BE2C (cell line): Measurements from ENCODE around the gene FXYD2.

ENCODE experiments used
- DNase-seq: peaks from one replicate; pipeline ENCODE4 v3.0.0-alpha.2; 2020
- H3K27me3 ChIP-seq: fragments of 250-450 bp; sonication (Bioruptor Pico); 2 replicates; pipeline ENCODE4 v1.5.1; 2020; ENCODE audit warnings: mild to moderate bottlenecking
- H3K36me3 ChIP-seq: fragments of 250-450 bp; sonication (Bioruptor Pico); 2 replicates; pipeline ENCODE4 v1.5.1; 2020; ENCODE audit warnings: mild to moderate bottlenecking
- H3K4me1 ChIP-seq: fragments of 250-450 bp; sonication (Bioruptor Pico); 2 replicates; pipeline ENCODE4 v1.5.1; 2020
- H3K4me3 ChIP-seq: 2 replicates; pipeline ENCODE4 v1.5.1; 2011; ENCODE audit warnings: low read depth, low read length
- H3K9me3 ChIP-seq: fragments of 250-450 bp; sonication (Bioruptor Pico); 2 replicates; pipeline ENCODE4 v1.5.1; 2020
- TF ChIP-seq, protein P1 (sequence below): IDR thresholded peaks from 2 replicates; pipeline ENCODE4 v1.5.1; 2012; ENCODE audit warnings: mild to moderate bottlenecking, low read depth, low read length

The FXYD2 gene

DNA sequence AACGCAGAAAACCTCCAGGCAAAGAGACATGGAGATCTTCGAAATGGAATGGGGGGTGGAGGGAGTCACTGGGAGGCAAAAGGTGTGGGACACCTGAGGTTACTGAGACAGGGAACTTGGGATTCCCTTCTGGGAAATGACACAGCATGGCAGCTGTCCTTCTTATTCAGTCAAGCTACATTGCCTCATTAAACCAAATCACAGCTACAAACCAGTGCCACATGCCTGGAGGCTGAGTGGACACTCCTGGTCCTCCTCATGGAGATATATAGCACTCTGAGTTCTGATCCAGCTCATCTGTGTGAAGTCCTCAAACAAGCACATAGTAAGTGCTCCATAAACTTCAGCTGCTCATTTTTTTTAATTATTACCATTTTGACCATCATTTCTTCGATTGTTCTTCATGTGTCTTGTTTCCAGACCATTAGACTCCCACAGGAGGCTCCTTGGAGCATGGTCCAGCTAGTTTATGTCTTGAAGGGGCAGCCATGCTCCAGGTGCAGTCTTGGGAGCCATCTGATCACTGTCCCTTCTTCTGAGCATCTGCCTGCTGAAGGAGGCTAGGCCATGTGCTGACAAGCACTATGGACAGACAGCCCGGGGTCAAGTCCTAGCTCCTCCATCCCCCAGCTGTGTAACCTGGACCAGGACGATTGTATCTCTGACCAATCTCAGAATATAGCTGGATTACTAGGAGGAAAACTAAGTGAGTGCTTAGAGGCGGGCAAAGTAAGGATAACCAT, 9.7 kb upstream of the FXYD2 start:
- no peak overlapping the region for H3K4me3 ChIP-seq
- no peaks in the 10 kb centered on the region for H3K27me3 ChIP-seq
- TF ChIP-seq, protein P1, sequence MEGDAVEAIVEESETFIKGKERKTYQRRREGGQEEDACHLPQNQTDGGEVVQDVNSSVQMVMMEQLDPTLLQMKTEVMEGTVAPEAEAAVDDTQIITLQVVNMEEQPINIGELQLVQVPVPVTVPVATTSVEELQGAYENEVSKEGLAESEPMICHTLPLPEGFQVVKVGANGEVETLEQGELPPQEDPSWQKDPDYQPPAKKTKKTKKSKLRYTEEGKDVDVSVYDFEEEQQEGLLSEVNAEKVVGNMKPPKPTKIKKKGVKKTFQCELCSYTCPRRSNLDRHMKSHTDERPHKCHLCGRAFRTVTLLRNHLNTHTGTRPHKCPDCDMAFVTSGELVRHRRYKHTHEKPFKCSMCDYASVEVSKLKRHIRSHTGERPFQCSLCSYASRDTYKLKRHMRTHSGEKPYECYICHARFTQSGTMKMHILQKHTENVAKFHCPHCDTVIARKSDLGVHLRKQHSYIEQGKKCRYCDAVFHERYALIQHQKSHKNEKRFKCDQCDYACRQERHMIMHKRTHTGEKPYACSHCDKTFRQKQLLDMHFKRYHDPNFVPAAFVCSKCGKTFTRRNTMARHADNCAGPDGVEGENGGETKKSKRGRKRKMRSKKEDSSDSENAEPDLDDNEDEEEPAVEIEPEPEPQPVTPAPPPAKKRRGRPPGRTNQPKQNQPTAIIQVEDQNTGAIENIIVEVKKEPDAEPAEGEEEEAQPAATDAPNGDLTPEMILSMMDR: no peak
- no peak for DNase-seq
- H3K4me1 ChIP-seq: peaks cover under 1% of the 10 kb centered on the region; the same call in 1 of the 2 replicates
- H3K36me3 ChIP-seq: peaks cover 10% of the 10 kb centered on the region
- H3K9me3 ChIP-seq: no peaks in the 10 kb centered on the region

DNA sequence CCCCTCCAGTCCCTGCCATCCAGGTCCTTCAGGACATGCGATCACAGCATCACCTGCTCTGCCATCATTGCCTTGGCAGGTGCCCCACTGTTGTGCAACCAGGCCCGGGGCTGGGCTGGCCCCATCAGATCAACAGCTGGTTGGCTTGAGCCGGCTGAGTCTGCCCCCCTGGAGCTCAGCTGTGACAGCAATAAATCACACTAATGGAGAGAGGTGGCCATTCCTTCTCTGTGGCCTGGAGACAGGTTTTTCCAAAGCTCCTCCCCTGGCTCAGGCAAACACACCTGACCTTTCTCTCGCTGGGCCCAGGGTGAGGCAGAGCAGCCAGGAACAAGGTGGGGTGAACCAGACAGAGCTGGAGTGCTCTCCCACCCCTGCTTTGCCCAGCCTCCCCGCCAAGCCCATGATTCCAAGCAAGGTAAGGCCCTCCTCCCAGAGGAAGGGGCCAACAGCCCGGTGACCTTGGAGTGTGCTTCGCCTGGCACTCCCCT, 8.9 kb upstream of the FXYD2 start:
- DNase-seq: no peak
- TF ChIP-seq, protein P1: no peak
- peaks cover 10% of the 10 kb centered on the region for H3K36me3 ChIP-seq
- H3K4me1 ChIP-seq: peaks cover 8% of the 10 kb centered on the region; the same call in 1 of the 2 replicates
- H3K27me3 ChIP-seq: no peaks in the 10 kb centered on the region
- H3K4me3 ChIP-seq: no peak overlapping the region
- no peaks in the 10 kb centered on the region for H3K9me3 ChIP-seq

DNA sequence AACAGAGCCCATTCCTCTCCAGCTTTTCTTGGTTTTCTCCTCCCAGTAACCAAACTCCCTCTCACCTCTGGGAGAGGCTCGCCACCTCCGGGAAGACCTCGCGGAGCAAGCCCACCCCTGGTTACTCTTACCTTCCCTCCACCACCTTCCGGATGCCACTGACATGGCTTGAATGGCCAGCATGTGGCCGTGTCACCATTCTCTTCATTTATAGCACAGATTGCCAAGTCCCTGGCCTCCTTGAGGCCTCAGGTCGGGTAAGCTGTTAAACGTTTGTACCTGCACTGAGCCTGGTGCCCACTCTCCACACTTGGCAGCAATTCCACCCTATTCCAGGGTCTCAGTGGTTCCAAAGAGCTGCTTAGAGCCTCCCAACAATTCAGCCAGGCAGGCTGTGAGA, 8.0 kb upstream of the FXYD2 start:
- Histone ChIP-seq H3K4me3 (no peak overlapping the region), H3K9me3 (no peaks in the 10 kb centered on the region), H3K36me3 (peaks cover 4% of the 10 kb centered on the region; the same call in 1 of the 2 replicates), H3K27me3 (no peaks in the 10 kb centered on the region), H3K4me1 (peaks cover 10% of the 10 kb centered on the region; the same call in 1 of the 2 replicates)
- DNase-seq: no peak
- TF ChIP-seq, protein P1: no peak

DNA sequence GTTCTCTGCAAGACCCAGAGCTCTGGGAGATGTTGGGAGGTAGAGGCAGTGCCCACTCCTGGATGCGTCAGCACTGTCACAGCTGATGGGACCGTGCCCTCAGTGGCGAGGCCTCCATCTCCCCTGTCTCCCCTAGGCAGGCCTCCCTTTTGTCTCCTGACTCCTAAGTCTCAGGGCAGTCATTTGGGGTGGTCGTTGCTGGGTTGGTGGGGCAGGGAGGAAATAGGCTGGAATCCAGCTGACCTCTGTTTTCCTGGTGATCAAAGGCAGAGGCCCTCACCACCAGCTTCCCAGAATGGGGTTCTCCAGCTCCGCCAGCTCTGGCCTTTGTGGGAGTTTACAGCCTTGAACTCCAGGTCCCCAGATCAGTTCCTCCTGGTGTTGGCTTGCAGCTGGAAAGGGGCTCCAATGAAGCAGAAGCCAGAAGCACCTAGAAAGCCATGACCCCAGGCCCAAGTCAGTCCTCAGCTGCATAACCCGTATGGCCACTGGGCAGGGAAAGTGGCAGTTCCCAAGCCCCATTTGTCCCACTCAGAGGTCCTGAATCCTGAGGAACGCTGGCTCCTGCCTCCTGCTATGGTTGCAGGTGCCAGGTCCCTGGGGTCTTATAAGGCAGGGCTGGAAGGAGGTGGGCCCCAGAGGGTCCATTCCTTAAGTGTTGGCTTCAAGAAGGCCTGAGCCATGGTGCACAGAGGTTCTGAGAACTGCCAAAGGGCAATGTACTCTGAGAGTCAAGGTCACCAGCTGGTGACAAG, 7.3 kb upstream of the FXYD2 start:
- H3K4me3 ChIP-seq: no peak overlapping the region
- TF ChIP-seq, protein P1: no peak
- H3K4me1 ChIP-seq: peaks cover 10% of the 10 kb centered on the region; the same call in 1 of the 2 replicates
- H3K36me3 ChIP-seq: no peaks in the 10 kb centered on the region
- no peaks in the 10 kb centered on the region for H3K27me3 ChIP-seq
- no peaks in the 10 kb centered on the region for H3K9me3 ChIP-seq
- no peak for DNase-seq

DNA sequence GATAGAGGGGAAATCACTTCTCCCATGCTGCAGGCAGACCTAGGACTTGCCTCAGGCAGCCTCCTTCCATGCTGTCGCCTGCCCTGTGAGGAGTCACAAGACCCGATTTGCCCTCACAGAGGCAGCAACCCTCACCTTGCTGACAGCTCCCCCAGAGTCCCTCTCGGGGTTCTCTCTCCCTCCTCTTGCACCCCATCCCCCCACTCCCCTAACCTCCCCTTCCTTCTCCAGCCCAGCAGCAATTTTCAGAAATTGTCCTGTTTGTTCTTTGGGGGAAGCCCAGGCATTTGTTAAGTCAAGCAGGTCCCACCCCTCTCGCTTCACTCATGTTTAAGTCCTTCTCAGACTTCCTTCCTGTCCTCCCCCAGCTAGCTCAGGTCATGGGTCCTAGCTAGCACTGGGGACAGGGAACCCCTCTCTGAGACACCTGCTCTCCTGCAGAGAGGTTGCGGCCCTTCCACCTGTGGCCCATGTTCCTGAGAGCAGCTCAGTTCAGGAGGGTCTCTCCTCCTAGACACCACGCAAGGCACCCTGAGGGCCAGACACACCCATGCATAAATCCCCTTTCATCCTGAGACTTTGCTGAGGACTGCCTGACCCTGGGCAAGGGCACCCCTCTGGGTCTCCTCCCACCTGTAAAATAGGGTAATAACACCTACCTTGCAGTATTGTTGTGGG, 6.3 kb upstream of the FXYD2 start:
- Histone ChIP-seq H3K4me3 (no peak overlapping the region), H3K36me3 (no peaks in the 10 kb centered on the region), H3K9me3 (no peaks in the 10 kb centered on the region), H3K27me3 (no peaks in the 10 kb centered on the region), H3K4me1 (peaks cover 10% of the 10 kb centered on the region; the same call in 1 of the 2 replicates)
- TF ChIP-seq, protein P1: no peak
- DNase-seq: no peak
